SU-DHL-6 (cell line): Measurements from ENCODE around the gene ADAM17.
"Not testable (repeated sequence)": the region's sequence is repeated elsewhere in the genome, so short reads cannot be mapped to it uniquely, and the experiment has no call there.

ENCODE experiments used
- H2AFZ ChIP-seq: fragments of 200-600 bp; sonication (generic); 2 replicates; pipeline ENCODE4 v1.6.1; 2014; ENCODE audit warnings: low read depth, mild to moderate bottlenecking, moderate library complexity, mixed read lengths, antibody characterized with exemption, low read length; ENCODE audit not compliant: severe bottlenecking
- H3F3A ChIP-seq: fragments of 200-600 bp; shearing (Covaris generic); 2 replicates; pipeline ENCODE4 v1.6.0; 2016; ENCODE audit warnings: antibody characterized with exemption, mild to moderate bottlenecking; ENCODE audit not compliant: insufficient read depth
- H3K27ac ChIP-seq: fragments of 200-600 bp; sonication (generic); 2 replicates; pipeline ENCODE4 v1.5.1; 2016; ENCODE audit warnings: low read depth, mild to moderate bottlenecking, low read length, moderate library complexity, mixed read lengths
- H3K27me3 ChIP-seq: fragments of 200-600 bp; sonication (generic), shearing (Covaris generic); 2 replicates; pipeline ENCODE4 v1.6.0; 2014; ENCODE audit warnings: mild to moderate bottlenecking, low read length
- H3K36me3 ChIP-seq: fragments of 200-600 bp; sonication (generic); 2 replicates; pipeline ENCODE4 v1.6.1; 2014; ENCODE audit warnings: mild to moderate bottlenecking, low read length, mixed read lengths
- H3K4me2 ChIP-seq: fragments of 300-600, 200-600 bp; shearing (Covaris generic), sonication (generic); 2 replicates; pipeline ENCODE4 v1.6.0; 2014; ENCODE audit warnings: low read length, low read depth, mild to moderate bottlenecking; ENCODE audit not compliant: poor library complexity, severe bottlenecking
- H3K4me3 ChIP-seq: fragments of 200-600 bp; sonication (generic); 2 replicates; pipeline ENCODE4 v1.5.1; 2014; ENCODE audit warnings: antibody characterized with exemption, low read length, mild to moderate bottlenecking, mixed read lengths; ENCODE audit not compliant: insufficient read depth, poor library complexity, severe bottlenecking
- H3K79me2 ChIP-seq: fragments of 200-600 bp; sonication (generic); 2 replicates; pipeline ENCODE4 v1.6.1; 2014; ENCODE audit warnings: mild to moderate bottlenecking, low read length, moderate library complexity; ENCODE audit not compliant: insufficient read depth
- H3K9ac ChIP-seq: fragments of 200-600 bp; sonication (generic); 2 replicates; pipeline ENCODE4 v1.7.0; 2014; ENCODE audit warnings: mild to moderate bottlenecking, low read length
- H3K9me2 ChIP-seq: fragments of 200-600 bp; sonication (generic); replicated peaks from 2 replicates; pipeline ENCODE4 v1.6.1; 2014; ENCODE audit warnings: low read length; ENCODE audit not compliant: insufficient read depth
- H3K9me3 ChIP-seq: fragments of 200-600 bp; sonication (generic); 2 replicates; pipeline ENCODE4 v1.6.1; 2014; ENCODE audit warnings: low read length, mixed read lengths; ENCODE audit not compliant: insufficient read depth
- H4K20me1 ChIP-seq: fragments of 200-600 bp; sonication (generic); 2 replicates; pipeline ENCODE4 v1.6.1; 2014; ENCODE audit warnings: low read depth, mild to moderate bottlenecking, antibody characterized with exemption, low read length, moderate library complexity, mixed read lengths
- EZH2phosphoT487 ChIP-seq: fragments of 200-600 bp; sonication (generic), shearing (Covaris generic); conservative IDR thresholded peaks from 2 replicates; pipeline ENCODE4 v1.6.1; 2018; ENCODE audit warnings: mild to moderate bottlenecking, antibody characterized with exemption, low read length, moderate library complexity, mixed read lengths
- TF ChIP-seq, protein P1 (sequence below): fragments of 200-600 bp; sonication (generic); IDR thresholded peaks from one replicate; pipeline ENCODE4 v1.5.1; 2017; ENCODE audit warnings: antibody characterized with exemption, mild to moderate bottlenecking, low read length, moderate library complexity; ENCODE audit not compliant: insufficient read depth, poor library complexity, severe bottlenecking

ADAM17 gene

GRCh38 chr2:9590641-9591040, 35.0 kb upstream of the ADAM17 start:
- Histone ChIP-seq H3K27me3 (no peaks in the 10 kb centered on the region), H3F3A (0 out of 2 replicates have a peak, but pooled peaks cover 4% of the 10 kb centered on the region), H3K9me3 (no peaks in the 10 kb centered on the region), H3K9ac (no peak overlapping the region), H2AFZ (no peak overlapping the region), H4K20me1 (no peaks in the 10 kb centered on the region), H3K36me3 (peaks cover 31% of the 10 kb centered on the region; the same call in 1 of the 2 replicates), H3K79me2 (peaks cover 50% of the 10 kb centered on the region), H3K27ac (no peak overlapping the region), H3K9me2 (no peaks in the 10 kb centered on the region), H3K4me3 (no peak overlapping the region), H3K4me2 (no peak overlapping the region)
- TF ChIP-seq, protein P1, sequence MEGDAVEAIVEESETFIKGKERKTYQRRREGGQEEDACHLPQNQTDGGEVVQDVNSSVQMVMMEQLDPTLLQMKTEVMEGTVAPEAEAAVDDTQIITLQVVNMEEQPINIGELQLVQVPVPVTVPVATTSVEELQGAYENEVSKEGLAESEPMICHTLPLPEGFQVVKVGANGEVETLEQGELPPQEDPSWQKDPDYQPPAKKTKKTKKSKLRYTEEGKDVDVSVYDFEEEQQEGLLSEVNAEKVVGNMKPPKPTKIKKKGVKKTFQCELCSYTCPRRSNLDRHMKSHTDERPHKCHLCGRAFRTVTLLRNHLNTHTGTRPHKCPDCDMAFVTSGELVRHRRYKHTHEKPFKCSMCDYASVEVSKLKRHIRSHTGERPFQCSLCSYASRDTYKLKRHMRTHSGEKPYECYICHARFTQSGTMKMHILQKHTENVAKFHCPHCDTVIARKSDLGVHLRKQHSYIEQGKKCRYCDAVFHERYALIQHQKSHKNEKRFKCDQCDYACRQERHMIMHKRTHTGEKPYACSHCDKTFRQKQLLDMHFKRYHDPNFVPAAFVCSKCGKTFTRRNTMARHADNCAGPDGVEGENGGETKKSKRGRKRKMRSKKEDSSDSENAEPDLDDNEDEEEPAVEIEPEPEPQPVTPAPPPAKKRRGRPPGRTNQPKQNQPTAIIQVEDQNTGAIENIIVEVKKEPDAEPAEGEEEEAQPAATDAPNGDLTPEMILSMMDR, result no peak
- no peak for TF ChIP-seq EZH2phosphoT487

DNA sequence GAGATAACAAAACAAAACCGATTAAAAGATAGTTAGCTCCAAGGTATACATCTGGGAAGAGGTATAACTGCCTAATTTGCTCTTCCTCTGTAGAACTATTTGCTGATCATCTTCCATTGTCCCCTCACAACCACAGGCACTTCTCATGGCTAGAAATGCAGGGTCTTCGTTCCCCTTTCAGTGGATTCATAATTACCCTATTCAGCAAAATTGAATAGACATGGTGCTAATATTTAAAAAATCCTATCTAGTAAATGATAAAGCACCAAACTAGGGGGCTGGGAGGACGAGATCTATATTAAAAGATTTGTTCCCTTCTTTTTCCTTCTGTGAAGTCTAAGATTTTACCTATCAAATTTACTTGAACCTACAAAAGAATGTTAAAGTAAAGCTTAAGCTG, 30.8 kb upstream of the ADAM17 start:
- Histone ChIP-seq H3K27ac (no peak overlapping the region), H3K9ac (no peak overlapping the region), H3K4me3 (no peak overlapping the region), H4K20me1 (no peaks in the 10 kb centered on the region), H2AFZ (no peak overlapping the region), H3F3A (peaks cover 7% of the 10 kb centered on the region; the same call in 1 of the 2 replicates), H3K9me3 (no peaks in the 10 kb centered on the region), H3K36me3 (peaks cover 43% of the 10 kb centered on the region; the same call in 1 of the 2 replicates), H3K79me2 (peaks cover 10% of the 10 kb centered on the region), H3K9me2 (no peaks in the 10 kb centered on the region), H3K27me3 (no peaks in the 10 kb centered on the region), H3K4me2 (no peak overlapping the region)
- TF ChIP-seq, protein P1, result no peak

DNA sequence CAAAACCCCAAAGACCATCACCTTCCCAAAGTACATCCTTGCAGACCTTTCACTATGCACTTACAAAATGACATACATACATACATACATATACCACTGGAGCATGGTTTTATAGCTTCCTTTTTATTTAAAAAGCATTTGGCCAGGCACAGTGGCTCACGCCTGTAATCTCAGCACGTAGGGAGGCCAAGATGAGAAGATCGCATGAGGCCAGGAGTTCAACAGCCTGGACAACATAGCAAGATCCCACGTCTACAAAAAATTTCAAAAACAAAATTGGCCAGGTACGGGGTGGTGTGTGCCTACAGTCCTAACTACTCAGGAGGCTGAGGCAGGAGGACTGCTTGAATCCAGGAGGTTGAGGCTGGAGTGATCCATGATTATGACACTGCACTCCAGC, 29.9 kb upstream of the ADAM17 start:
- Histone ChIP-seq H3K79me2 (peaks cover 7% of the 10 kb centered on the region; the same call in 1 of the 2 replicates), H3K36me3 (peaks cover 37% of the 10 kb centered on the region; the same call in 1 of the 2 replicates), H3K27ac (no peak overlapping the region), H3K9me2 (no peaks in the 10 kb centered on the region), H2AFZ (no peak overlapping the region), H3K4me2 (no peak overlapping the region), H3K27me3 (no peaks in the 10 kb centered on the region), H3F3A (peaks cover 7% of the 10 kb centered on the region), H3K9ac (no peak overlapping the region), H3K9me3 (no peaks in the 10 kb centered on the region), H3K4me3 (no peak overlapping the region), H4K20me1 (no peaks in the 10 kb centered on the region)
- TF ChIP-seq, protein P1, result no peak
- no peak for TF ChIP-seq EZH2phosphoT487

- H3K4me2 ChIP-seq, H3K27me3 ChIP-seq, H3K4me3 ChIP-seq, H3K27ac ChIP-seq, H2AFZ ChIP-seq, H3F3A ChIP-seq, H3K9me2 ChIP-seq, H3K9me3 ChIP-seq, H3K9ac ChIP-seq, H4K20me1 ChIP-seq, H3K79me2 ChIP-seq: not testable (repeated sequence)
- peaks cover 34% of the 10 kb centered on the region; the same call in 1 of the 2 replicates for H3K36me3 ChIP-seq
Measured at GRCh38 chr2:9584902-9585301, 29.3 kb upstream of the ADAM17 start.
